Mesendoderm (in vitro differentiated cells): ENCODE measurements around the gene ZNF92.

Source experiments
- DNase-seq: peaks from one replicate; pipeline ENCODE4 v3.0.0; 2013
- H2AK5ac ChIP-seq: 2 replicates; pipeline ENCODE4 v1.6.1; 2013; ENCODE audit warnings: low read length, inconsistent platforms
- H2BK120ac ChIP-seq: 2 replicates; pipeline ENCODE4 v1.6.1; 2013; ENCODE audit warnings: low read depth, mild to moderate bottlenecking, low read length, moderate library complexity, mixed read lengths
- H2BK15ac ChIP-seq: replicated peaks from 2 replicates; pipeline ENCODE4 v1.6.1; 2013; ENCODE audit warnings: low read depth, mild to moderate bottlenecking, moderate library complexity
- H2BK5ac ChIP-seq: 2 replicates; pipeline ENCODE4 v1.6.1; 2013; ENCODE audit warnings: low read length, inconsistent platforms
- H3K18ac ChIP-seq: 2 replicates; pipeline ENCODE4 v1.6.1; 2013; ENCODE audit warnings: mild to moderate bottlenecking, low read length, mixed read lengths
- H3K23ac ChIP-seq: one replicate; pipeline ENCODE4 v1.6.1; 2013; ENCODE audit warnings: low read length
- H3K27ac ChIP-seq: 2 replicates; pipeline ENCODE4 v1.5.1; 2013; ENCODE audit warnings: low read depth, mild to moderate bottlenecking, inconsistent platforms, low read length, moderate library complexity
- H3K27me3 ChIP-seq: 2 replicates; pipeline ENCODE4 v1.6.1; 2013; ENCODE audit warnings: low read length, control low read depth, mild to moderate bottlenecking, inconsistent platforms; ENCODE audit not compliant: insufficient read depth, poor library complexity
- H3K36me3 ChIP-seq: 2 replicates; pipeline ENCODE4 v1.6.1; 2013; ENCODE audit warnings: low read length, inconsistent platforms; ENCODE audit not compliant: control insufficient read depth, insufficient read depth
- H3K4ac ChIP-seq: one replicate; pipeline ENCODE4 v1.6.1; 2013; ENCODE audit warnings: low read depth, mild to moderate bottlenecking, low read length, moderate library complexity
- H3K4me1 ChIP-seq: 2 replicates; pipeline ENCODE4 v1.6.1; 2013; ENCODE audit warnings: low read depth, low read length, inconsistent platforms; ENCODE audit not compliant: control insufficient read depth
- H3K4me2 ChIP-seq: 2 replicates; pipeline ENCODE4 v1.6.1; 2013; ENCODE audit warnings: low read length
- H3K4me3 ChIP-seq: 2 replicates; pipeline ENCODE4 v1.5.1; 2013; ENCODE audit warnings: mild to moderate bottlenecking, low read length
- H3K56ac ChIP-seq: one replicate; pipeline ENCODE4 v1.6.1; 2013; ENCODE audit warnings: low read length
- H3K79me1 ChIP-seq: 2 replicates; pipeline ENCODE4 v1.6.1; 2013; ENCODE audit warnings: low read length, inconsistent platforms
- H3K79me2 ChIP-seq: 2 replicates; pipeline ENCODE4 v1.6.1; 2013; ENCODE audit warnings: mild to moderate bottlenecking, low read length; ENCODE audit not compliant: control insufficient read depth, insufficient read depth
- H3K9ac ChIP-seq: 2 replicates; pipeline ENCODE4 v1.6.1; 2013; ENCODE audit warnings: low read length, inconsistent platforms
- H4K5ac ChIP-seq: one replicate; pipeline ENCODE4 v1.6.1; 2013; ENCODE audit warnings: low read length
- H4K8ac ChIP-seq: one replicate; pipeline ENCODE4 v1.6.1; 2013; ENCODE audit warnings: low read depth, mild to moderate bottlenecking, control low read depth, low read length, moderate library complexity
- WGBS: extraction: QIAGEN DNeasy Blood & Tissue Kit; methylation state at CpG from one replicate; pipeline ENCODE4 v1.1.7; 2013; ENCODE audit warnings: low lambda C conversion rate, missing lambda C conversion rate; ENCODE audit not compliant: insufficient coverage; ENCODE audit errors: extremely low coverage; 5-methylcytosine and 5-hydroxymethylcytosine counted together

ZNF92 gene

DNA sequence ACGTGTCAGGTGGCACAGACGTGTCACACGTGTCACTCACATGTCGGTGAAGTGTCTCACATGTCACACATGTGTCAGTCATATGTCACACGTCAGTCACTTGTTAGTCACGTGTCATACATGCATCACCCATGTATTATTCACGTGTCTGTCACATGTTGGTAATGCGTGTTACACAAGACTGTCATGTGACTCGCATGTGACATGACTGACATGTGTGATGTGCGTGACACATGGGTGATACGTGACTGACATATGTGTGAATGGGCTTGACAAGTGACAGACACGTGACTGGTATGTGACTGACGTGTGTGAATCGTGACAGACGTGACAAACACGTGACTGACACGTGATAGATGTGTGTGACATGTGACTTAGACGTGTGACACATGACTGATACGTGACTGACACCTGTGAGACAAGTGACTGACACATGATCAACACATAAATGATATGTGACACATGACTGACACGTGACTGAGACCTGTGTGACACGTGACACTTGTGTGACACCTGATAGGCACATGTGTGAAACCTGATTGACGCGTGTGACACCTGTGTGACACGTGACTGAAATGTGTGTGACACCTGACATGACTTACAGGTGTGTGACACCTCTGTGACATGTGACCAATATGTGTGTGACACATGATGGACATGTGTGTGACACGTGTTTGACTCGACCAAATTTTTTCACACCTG is 56.1 kb downstream of the ZNF92 start:
- H3K23ac ChIP-seq, result no peak overlapping the region

DNA sequence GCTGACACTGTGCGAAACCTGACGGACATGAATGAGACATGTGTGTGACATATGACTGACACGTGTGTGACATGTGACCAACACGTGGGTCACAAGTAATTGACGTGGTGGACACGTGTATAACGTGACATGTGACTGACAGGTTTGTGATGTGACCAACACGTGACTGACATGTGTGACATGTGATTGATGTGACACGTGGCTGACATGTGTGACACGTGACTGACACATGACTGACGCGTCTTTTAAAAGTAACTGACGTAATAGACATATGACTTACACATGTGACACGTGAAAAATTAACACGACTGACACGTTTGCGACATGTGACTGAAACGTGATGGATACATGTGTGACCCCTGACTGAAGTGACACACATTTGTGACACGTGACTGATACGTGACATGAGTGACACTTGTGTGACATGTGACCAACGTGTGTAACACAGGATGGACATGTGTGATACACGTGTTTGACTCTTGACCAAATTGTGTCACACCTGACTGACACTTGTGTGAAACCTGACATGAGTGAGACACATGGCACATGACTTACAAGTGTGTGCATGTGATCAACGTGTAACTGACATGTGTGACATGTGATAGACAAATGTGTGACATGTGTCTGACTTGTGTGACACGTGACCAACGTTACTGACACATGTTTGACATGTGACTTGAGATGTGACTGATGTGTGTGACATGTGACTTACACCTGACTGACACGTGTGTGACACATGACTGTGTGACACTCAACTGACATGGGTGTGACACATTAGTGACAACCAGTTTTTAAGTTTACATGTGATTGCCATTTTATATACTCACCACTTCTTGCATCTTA is 56.9 kb downstream of the ZNF92 start:
- Histone ChIP-seq H2BK15ac (no peak overlapping the region), H3K18ac (no peak overlapping the region), H3K9ac (no peak overlapping the region), H2BK120ac (no peak overlapping the region), H2BK5ac (no peak overlapping the region), H3K4me3 (peak overlapping the region; percentile 12), H3K27me3 (no peaks in the 10 kb centered on the region), H3K4me1 (no peaks in the 10 kb centered on the region), H3K4me2 (no peak overlapping the region), H3K79me1 (no peaks in the 10 kb centered on the region), H3K23ac (no peak overlapping the region), H3K36me3 (no peaks in the 10 kb centered on the region), H3K27ac (no peak overlapping the region), H2AK5ac (no peak overlapping the region), H4K8ac (no peak overlapping the region), H3K79me2 (no peaks in the 10 kb centered on the region), H4K5ac (no peak overlapping the region), H3K4ac (no peak overlapping the region), H3K56ac (no peak overlapping the region)
- DNase-seq, result no peak
- no CpG with 5 or more reads among the region's 26 CpGs for WGBS

More for the DNA sequence above, 56.1 kb downstream of the ZNF92 start:
- Histone ChIP-seq H3K9ac (no peak overlapping the region), H2AK5ac (no peak overlapping the region), H2BK5ac (no peak overlapping the region), H3K4me2 (no peak overlapping the region), H3K79me2 (no peaks in the 10 kb centered on the region), H4K5ac (no peak overlapping the region), H3K27ac (no peak overlapping the region), H3K27me3 (no peaks in the 10 kb centered on the region), H3K79me1 (no peaks in the 10 kb centered on the region), H3K56ac (no peak overlapping the region), H2BK120ac (no peak overlapping the region), H3K4ac (no peak overlapping the region), H3K4me3 (peak overlapping the region; percentile 1), H3K18ac (no peak overlapping the region), H4K8ac (no peak overlapping the region), H3K36me3 (no peaks in the 10 kb centered on the region), H3K4me1 (no peaks in the 10 kb centered on the region), H2BK15ac (no peak overlapping the region)
- no peak for DNase-seq
- no CpG with 5 or more reads among the region's 26 CpGs for WGBS

DNA sequence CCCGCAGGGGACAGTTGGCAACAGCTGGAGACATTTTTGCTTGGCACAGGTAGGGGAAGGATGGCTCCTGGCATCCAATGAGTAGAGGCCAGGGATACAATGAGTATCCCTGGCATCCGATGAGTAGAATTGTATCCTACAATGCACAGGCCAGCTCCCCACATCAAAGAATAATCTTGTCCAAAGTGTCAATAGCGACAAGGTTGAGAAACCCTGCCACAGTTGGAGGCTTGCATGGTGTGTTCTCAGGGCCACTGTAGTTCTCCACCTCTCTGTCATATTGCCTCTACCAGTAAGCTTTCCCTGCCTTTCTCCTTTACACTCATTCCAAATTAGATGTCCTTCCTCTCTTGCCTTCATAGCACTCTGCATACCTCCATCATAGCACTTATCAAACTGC is 60.7 kb downstream of the ZNF92 start:
- no peaks in the 10 kb centered on the region for H3K27me3 ChIP-seq
- H3K4me3 ChIP-seq, result no peak overlapping the region
- H3K36me3 ChIP-seq, result no peaks in the 10 kb centered on the region
- DNase-seq, result no peak
- no peak overlapping the region for H3K23ac ChIP-seq
- H3K4me2 ChIP-seq, result no peak overlapping the region
- no peak overlapping the region for H2BK120ac ChIP-seq
- no CpG with 5 or more reads among the region's 3 CpGs for WGBS
- H3K4me1 ChIP-seq, result no peaks in the 10 kb centered on the region
- no peak overlapping the region for H3K56ac ChIP-seq
- H3K18ac ChIP-seq, result no peak overlapping the region
- H3K27ac ChIP-seq, result no peak overlapping the region
- no peak overlapping the region for H4K5ac ChIP-seq
- no peak overlapping the region for H3K4ac ChIP-seq
- no peak overlapping the region for H3K9ac ChIP-seq
- H3K79me2 ChIP-seq, result no peaks in the 10 kb centered on the region
- H3K79me1 ChIP-seq, result no peaks in the 10 kb centered on the region
- no peak overlapping the region for H2BK15ac ChIP-seq
- no peak overlapping the region for H2AK5ac ChIP-seq
- no peak overlapping the region for H4K8ac ChIP-seq
- H2BK5ac ChIP-seq, result no peak overlapping the region

DNA sequence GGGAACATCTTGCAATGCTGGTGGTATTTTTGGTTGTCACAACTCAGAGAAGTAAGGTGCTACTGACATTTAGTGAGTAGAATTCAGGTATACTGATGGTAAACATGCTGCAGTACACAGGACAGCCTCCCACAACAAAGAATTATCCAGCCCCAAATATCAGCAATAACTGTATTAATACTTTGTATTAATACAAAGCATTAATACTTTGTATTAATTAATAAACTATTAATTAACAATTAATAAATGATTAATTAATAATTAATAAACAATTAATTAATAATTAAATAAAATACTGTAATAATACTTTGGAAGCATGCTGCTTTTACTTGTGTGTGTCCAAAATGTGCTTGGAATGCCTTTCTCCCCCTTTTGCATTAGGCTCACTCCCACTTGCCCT is 62.5 kb downstream of the ZNF92 start:
- Histone ChIP-seq H2AK5ac (no peak overlapping the region), H3K4me1 (no peaks in the 10 kb centered on the region), H3K79me2 (no peaks in the 10 kb centered on the region), H4K5ac (no peak overlapping the region), H2BK120ac (no peak overlapping the region), H2BK15ac (no peak overlapping the region), H4K8ac (no peak overlapping the region), H3K23ac (no peak overlapping the region), H3K18ac (no peak overlapping the region), H3K4me3 (no peak overlapping the region), H3K56ac (no peak overlapping the region), H3K27me3 (no peaks in the 10 kb centered on the region), H3K36me3 (no peaks in the 10 kb centered on the region), H2BK5ac (no peak overlapping the region), H3K4me2 (no peak overlapping the region), H3K79me1 (no peaks in the 10 kb centered on the region), H3K4ac (no peak overlapping the region), H3K9ac (no peak overlapping the region), H3K27ac (no peak overlapping the region)
- DNase-seq, result no peak

DNA sequence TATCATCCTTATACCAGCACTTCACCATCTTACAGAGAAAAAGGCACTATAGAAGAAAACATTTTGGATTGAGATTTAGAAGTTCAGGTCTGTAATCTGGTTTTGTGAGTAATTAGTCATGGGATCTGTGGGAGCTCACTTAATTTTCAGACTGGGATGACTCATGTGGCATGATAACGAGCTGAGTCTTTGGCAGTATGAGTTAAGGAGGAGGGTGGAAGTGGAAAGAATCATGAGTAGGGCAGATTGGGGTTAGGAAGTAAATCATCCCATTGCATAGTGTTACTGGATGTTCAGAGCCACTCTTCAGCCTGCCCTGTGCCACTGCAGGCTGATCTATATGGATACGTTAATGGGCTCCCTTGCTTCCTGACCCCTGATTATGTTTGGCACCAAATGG is 64.9 kb downstream of the ZNF92 start:
- no peaks in the 10 kb centered on the region for H3K79me1 ChIP-seq
- H3K9ac ChIP-seq, result no peak overlapping the region
- no peak overlapping the region for H3K4me3 ChIP-seq
- no peak overlapping the region for H2BK120ac ChIP-seq
- H3K23ac ChIP-seq, result no peak overlapping the region
- no peak for DNase-seq
- no peaks in the 10 kb centered on the region for H3K27me3 ChIP-seq
- H4K5ac ChIP-seq, result no peak overlapping the region
- H2AK5ac ChIP-seq, result no peak overlapping the region
- no peaks in the 10 kb centered on the region for H3K79me2 ChIP-seq
- no peak overlapping the region for H3K4me2 ChIP-seq
- H3K18ac ChIP-seq, result no peak overlapping the region
- WGBS, result no CpG with 5 or more reads among the region's 2 CpGs
- no peak overlapping the region for H2BK5ac ChIP-seq
- no peaks in the 10 kb centered on the region for H3K4me1 ChIP-seq
- H4K8ac ChIP-seq, result no peak overlapping the region
- no peak overlapping the region for H3K56ac ChIP-seq
- no peak overlapping the region for H3K27ac ChIP-seq
- no peak overlapping the region for H3K4ac ChIP-seq
- H3K36me3 ChIP-seq, result no peaks in the 10 kb centered on the region
- no peak overlapping the region for H2BK15ac ChIP-seq
